SK-N-MC (cell line): ENCODE results near the gene ATP13A2.

Experiments
- EZH2 ChIP-seq: fragments of 200-600 bp; sonication (generic); IDR thresholded peaks from one replicate; pipeline ENCODE4 v1.6.1; 2017; ENCODE audit warnings: antibody characterized with exemption
- FOXP2 ChIP-seq: optimal IDR thresholded peaks from 2 replicates; pipeline ENCODE3; 2011; ENCODE audit warnings: mild to moderate bottlenecking, moderate library complexity; ENCODE audit not compliant: insufficient read depth; ENCODE audit errors: extremely low read length, control extremely low read depth
- POLR2AphosphoS5 ChIP-seq: IDR thresholded peaks from 2 replicates; pipeline ENCODE4 v1.6.1; 2012; ENCODE audit warnings: mild to moderate bottlenecking, low read depth, low read length, borderline replicate concordance

- no peak for TF ChIP-seq EZH2
- TF ChIP-seq POLR2AphosphoS5: no peak
- no peak for TF ChIP-seq FOXP2
Observed at GRCh38 chr1:17023102-17023501, 11.4 kb upstream of the ATP13A2 start.
